CMK (cell line): Measurements from ENCODE around the gene CREB3.

ENCODE experiments used
- DNase-seq: peaks from one replicate; pipeline ENCODE4 v3.0.0-alpha.2; 2010; ENCODE audit warnings: low read depth

The CREB3 gene

GRCh38 chr9:35781066-35781465 is 48.6 kb downstream of the CREB3 start:
- DNase-seq = no peak

- DNase-seq = no peak
Observed at GRCh38 chr9:35783418-35783817, 51.0 kb downstream of the CREB3 start.
